ENCODE results near the gene UNC79.

Gene UNC79

DNA sequence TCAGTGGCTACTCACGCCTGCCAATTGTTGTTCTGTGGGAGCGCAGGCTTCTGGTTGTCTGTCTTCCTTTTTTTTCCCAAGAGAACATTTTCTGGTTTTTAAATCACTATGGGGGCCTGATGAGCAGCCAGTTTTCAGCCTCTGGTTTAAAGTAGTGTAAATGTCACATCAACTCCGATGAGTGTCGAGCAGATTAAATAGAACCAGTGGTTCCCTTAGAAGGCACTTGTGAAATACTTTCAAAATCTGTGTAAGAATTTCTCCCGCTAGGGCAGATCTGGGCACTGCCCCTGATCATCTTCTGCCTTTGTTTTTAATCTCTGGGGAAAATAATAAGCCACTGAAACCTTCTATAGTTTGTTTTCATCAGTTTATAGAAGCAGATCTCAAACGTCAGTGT lies 227.1 kb downstream of the UNC79 start:
- DNase-seq, result peak in 1 of 58 donors; percentile 1

GRCh38 chr14:93663317-93663716 lies 232.6 kb downstream of the UNC79 start:
- DNase-seq, result no peak

- no peak for DNase-seq
These were observed 234.4 kb downstream of the UNC79 start for GRCh38 chr14:93665169-93665568.

- DNase-seq, result no peak
These were observed 238.9 kb downstream of the UNC79 start for GRCh38 chr14:93669632-93670031.

DNA sequence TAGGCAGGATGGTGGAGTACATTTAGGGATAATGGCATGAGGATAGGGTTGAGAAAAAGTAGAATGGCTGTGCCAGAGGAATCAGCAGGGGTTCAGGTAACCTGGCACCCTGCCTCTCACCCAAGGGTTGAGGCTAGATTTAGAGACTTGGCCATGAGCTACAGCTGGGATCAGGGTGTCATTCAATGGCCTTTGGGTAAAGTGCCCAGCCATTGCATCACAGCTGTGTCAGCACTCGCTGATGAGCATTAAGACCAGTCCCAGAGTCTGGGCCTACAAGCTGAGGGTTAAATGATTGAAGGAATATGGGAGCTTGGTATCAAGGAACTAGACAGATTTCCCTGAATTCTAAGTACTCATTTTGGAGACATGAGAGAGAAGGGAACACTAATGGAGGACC lies 243.6 kb downstream of the UNC79 start:
- DNase-seq, result no peak

DNA sequence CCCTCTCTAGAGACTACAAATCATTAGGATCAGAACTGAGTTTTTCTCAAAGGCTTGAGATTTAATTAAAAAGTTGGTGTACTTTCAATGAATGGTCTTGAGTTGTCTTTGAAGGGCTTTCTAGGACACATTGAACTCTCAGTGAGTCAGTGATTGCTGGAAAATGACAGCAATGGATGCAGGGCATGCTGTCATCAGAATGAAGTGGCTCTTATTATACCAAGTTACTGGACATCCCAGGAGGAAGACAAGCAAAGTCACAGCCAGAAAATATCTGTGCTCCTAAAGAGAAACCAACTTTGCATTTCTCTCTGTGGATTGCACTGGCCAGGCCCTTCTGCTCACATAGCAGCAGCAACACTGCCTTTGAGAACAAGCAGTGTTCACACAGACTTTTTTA lies 244.9 kb downstream of the UNC79 start:
- DNase-seq, result no peak

DNA sequence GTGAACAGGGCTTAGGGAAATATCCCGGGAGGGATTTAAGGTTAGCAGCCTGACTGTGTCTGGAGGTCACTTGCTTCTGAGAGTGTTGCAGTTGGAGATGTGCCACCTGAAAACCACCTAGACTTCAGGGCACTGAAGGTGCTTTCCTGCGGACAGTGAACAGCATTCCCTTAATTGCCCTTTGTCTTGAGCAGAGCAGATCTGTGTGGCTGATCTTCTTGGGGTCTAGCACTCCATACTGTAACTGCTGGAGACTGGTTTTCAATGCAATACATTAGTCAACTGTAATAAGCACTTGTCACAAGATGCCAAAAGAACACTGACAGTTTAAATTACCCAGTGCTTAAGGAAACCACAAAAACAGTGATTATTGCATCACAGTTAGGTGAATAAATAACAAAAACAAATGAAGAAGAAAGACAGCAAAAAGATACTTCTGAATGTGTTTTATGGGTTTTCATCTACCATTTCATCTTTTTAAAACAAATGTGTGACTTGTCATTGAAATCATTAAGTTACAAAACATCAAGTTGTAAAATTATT lies 245.7 kb downstream of the UNC79 start:
- DNase-seq, result no peak

DNA sequence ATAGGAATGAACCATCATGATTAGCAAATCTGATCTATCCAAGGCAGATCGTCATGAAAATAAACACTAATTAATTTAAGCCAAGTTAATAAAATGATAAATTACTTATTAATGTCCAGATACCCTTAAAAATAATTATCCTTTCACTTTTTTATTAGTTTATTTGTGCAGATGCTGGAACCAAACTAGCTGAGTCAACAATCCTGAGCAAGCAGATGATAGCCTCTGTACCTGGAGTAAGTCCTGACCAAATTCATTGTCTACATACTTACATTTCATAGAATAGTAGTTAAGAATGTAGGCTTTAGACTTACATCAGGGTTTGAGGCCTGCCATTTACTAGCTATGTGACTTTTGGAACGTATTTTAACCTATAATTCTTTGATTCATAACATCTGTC lies 251.7 kb downstream of the UNC79 start:
- no peak for DNase-seq

GRCh38 chr14:93683226-93683625 lies 252.5 kb downstream of the UNC79 start:
- no peak for DNase-seq

GRCh38 chr14:93685121-93685895 lies 254.6 kb downstream of the UNC79 start:
- no peak for DNase-seq

DNA sequence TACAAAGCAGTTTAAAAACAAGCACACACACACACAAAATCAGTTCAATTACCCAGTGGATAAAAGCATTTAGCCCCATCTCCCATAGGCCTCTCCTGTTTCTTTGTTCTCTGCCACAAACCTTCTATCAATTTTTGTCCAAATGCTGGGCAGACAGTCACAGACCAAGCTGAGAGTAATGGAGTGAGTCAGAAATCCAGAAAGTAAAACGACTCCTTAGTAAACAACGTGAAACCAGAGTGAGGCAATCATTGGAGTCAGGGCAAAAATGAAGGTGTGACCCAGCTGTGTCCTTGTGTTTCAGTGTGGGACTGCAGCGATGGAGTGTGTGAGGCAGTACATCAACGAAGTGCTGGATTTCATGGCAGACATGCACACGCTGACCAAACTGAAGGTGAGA lies 255.5 kb downstream of the UNC79 start:
- no peak for DNase-seq

GRCh38 chr14:93688239-93688666 lies 257.5 kb downstream of the UNC79 start:
- no peak for DNase-seq

GRCh38 chr14:93688820-93689219 lies 258.1 kb downstream of the UNC79 start:
- DNase-seq, result no peak

GRCh38 chr14:93690146-93690545 lies 259.4 kb downstream of the UNC79 start:
- DNase-seq, result no peak

DNA sequence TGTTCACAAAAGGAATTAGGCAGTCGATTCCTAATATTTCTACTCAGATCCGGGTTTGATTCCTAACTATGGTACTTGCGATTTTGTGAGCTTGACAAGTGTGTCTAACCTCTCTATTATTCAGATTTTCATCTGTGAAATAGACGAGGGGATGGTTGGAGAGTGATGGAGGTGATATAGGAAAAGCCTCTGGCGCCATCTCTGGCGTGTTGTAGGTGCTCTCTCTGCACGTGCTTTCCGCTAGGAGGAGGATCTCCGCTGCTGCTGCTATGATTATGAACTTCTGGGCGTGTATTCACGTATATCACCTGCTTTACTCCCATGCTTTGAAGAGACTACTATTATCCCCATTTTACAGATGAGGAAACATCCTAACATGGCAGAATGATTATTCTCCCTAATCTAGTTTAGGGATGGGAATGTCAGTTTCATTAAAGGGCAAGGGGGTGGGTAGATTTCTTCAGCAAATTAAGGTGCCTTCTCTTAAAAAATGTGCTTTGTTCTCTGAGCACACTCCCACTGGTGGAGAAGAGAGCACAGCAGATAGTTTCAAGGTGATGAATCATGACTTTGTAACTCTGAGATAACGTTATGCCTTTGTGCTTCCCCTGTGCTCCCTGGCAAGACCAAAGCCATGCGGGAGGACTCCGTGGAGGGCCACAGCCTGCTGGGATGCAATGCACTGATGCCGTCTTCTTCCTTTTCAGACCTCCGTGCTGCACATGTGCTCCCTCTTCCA lies 260.5 kb downstream of the UNC79 start:
- DNase-seq, result peak in 1 of 58 donors; percentile 31

- DNase-seq, result no peak
These were observed 263.2 kb downstream of the UNC79 start for GRCh38 chr14:93693914-93694313.

- DNase-seq, result no peak
These were observed 270.2 kb downstream of the UNC79 start for GRCh38 chr14:93700928-93701327.

DNA sequence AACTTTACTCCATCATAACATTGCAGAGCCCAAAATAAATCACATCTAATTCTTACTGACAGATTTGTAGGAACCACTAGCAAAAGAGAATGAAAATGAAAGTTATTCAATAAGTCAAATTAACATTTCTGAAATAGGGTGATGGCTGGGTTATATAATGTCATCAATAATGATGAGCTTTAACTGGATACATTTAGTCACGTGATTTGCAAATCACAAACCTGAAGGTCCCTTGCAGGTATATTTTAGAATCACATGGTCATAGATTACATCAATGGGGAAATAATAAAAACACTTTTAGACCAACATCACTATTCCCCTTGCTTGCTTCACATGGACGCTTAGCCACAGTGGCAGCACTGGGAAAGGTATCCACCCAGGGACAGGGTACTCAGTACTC lies 270.8 kb downstream of the UNC79 start:
- DNase-seq, result no peak

DNA sequence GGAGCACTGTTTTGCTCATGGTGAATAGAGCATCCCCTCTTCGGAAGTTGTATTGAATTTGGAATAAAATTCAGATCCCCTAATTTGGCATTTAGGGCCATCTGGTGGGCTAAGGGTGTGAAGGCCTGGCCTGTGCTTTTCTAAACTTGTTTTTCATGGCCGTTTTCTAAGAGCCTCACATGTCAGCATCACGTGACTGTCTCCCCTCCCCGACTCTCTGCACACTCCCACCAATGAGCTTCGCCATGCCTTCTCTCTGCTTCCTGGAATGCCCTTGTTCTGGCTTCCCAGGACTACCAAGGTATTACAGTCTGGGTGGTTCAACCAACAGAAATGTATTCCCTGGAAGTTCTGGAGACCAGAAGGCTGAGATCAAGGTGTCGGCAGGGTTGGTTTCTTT lies 272.2 kb downstream of the UNC79 start:
- no peak for DNase-seq

- DNase-seq, result no peak
These were observed 273.2 kb downstream of the UNC79 start for GRCh38 chr14:93703941-93704340.

DNA sequence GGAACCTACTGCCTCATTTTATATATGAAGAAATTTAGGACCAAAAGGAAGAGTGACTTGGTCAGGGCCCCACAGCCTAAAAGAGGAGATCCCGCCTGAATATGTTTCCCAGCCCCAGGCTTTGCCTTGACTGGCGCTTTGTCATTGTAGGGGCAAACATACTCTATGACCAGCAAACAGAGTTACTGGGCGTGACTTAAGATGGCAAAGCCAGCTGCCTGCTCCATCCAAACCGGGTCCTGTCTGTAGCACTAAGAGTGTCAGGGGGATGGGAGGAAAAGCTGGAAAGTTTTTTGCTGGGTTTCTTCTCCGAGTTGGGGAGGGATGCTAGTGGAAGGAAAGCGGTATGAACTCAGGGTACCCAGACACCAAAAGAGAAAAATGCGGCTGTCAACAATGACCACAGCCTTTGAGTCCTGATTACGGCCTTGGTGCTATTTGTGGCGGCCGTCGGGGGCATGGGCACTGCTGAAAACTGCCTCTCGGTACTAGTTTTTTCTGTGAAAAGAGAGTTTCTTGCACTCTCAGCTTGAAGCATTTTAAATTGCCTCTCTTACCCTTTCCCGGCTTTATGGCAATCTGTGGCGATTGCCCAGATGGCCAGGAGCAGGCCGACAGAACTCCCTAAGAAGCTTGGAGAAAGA lies 274.9 kb downstream of the UNC79 start:
- no peak for DNase-seq

DNA sequence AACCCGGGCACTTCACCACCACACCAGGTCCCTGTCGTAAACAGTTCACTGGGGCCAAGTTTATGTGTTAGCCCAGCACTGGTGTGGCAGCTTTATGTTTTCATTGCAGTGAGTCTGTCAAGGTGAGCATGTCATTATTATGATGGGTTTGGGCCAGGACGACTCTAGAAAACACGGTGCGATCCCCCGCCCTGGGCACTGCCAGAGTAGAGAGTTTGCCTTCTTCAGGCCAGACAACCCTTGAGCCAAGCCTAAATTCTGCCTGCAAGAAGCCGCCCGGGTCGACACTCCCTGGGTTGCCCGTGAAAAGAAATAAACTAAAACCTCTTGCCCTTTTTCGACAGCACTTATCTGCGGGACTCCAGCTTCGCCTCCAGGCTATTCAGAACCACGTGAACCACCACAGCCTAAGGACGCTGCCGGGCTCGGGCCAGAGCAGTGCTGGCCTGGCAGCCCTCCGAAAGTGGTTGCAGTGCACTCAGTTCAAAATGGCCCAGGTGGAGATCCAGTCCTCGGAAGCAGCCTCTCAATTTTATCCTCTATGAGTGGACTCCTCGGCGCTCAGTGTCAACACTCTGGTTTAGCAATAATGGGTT lies 275.7 kb downstream of the UNC79 start:
- DNase-seq, result no peak

Measured in anterior cingulate cortex (tissue), 58 donors.